Neutrophil (primary cell): ENCODE results near the gene DMBX1.

Experiments used
- H3K27ac ChIP-seq: fragments of 200-600 bp; sonication (generic); 2 replicates; pipeline ENCODE4 v1.5.1; 2016; ENCODE audit warnings: mild to moderate bottlenecking, moderate library complexity
- H3K27me3 ChIP-seq: fragments of 200-600 bp; sonication (generic); 2 replicates; pipeline ENCODE4 v1.6.0; 2016; ENCODE audit warnings: mild to moderate bottlenecking
- H3K36me3 ChIP-seq: fragments of 200-600 bp; sonication (generic); 2 replicates; pipeline ENCODE4 v1.5.1; 2017
- H3K4me1 ChIP-seq, 2 experiments: fragments of 200-600 bp in 1 of 2; sonication (generic) in 1 of 2; 1 replicate in 1 of 2; 2 replicates in 1 of 2; pipeline versions ENCODE4 v1.5.1 to v1.6.1; 2013 to 2016; ENCODE audit warnings: low read depth in 1 of 2, low read length in 1 of 2, mild to moderate bottlenecking in 1 of 2, moderate library complexity in 1 of 2; ENCODE audit not compliant: control insufficient read depth in 1 of 2, insufficient read depth in 1 of 2
- H3K4me3 ChIP-seq, 2 experiments: fragments of 200-600 bp in 1 of 2; sonication (generic) in 1 of 2; 1 replicate in 1 of 2; 2 replicates in 1 of 2; pipeline ENCODE4 v1.5.1; 2013 to 2016; ENCODE audit warnings: low read depth in 1 of 2, low read length in 1 of 2, mild to moderate bottlenecking in 1 of 2, moderate library complexity in 1 of 2
- H3K9me3 ChIP-seq: fragments of 200-600 bp; sonication (generic); 2 replicates; pipeline ENCODE4 v1.5.1; 2016
- CTCF ChIP-seq: fragments of 200-600 bp; sonication (generic); IDR thresholded peaks from 2 replicates; pipeline ENCODE4 v1.5.1; 2016; ENCODE audit warnings: antibody characterized with exemption

DMBX1 gene

GRCh38 chr1:46517010-46517600 is 27.5 kb downstream of the DMBX1 start:
- peaks cover 89% of the 10 kb centered on the region for H3K27me3 ChIP-seq
- no peaks in the 10 kb centered on the region for H3K9me3 ChIP-seq
- H3K4me3 ChIP-seq: no peak overlapping the region
- H3K27ac ChIP-seq: no peak overlapping the region
- no peaks in the 10 kb centered on the region for H3K4me1 ChIP-seq
- no peaks in the 10 kb centered on the region for H3K36me3 ChIP-seq
- TF ChIP-seq CTCF: no peak

GRCh38 chr1:46517932-46518498 is 28.4 kb downstream of the DMBX1 start:
- Histone ChIP-seq H3K4me1 (no peaks in the 10 kb centered on the region), H3K4me3 (no peak overlapping the region), H3K27ac (no peak overlapping the region), H3K27me3 (peaks cover 89% of the 10 kb centered on the region), H3K36me3 (no peaks in the 10 kb centered on the region), H3K9me3 (no peaks in the 10 kb centered on the region)
- no peak for TF ChIP-seq CTCF

GRCh38 chr1:46519209-46519608 is 29.6 kb downstream of the DMBX1 start:
- Histone ChIP-seq H3K27ac (no peak overlapping the region), H3K4me1 (no peaks in the 10 kb centered on the region), H3K27me3 (peaks cover 90% of the 10 kb centered on the region), H3K36me3 (no peaks in the 10 kb centered on the region), H3K4me3 (no peak overlapping the region), H3K9me3 (no peaks in the 10 kb centered on the region)
- no peak for TF ChIP-seq CTCF

GRCh38 chr1:46520063-46520911 is 30.7 kb downstream of the DMBX1 start:
- H3K9me3 ChIP-seq: no peaks in the 10 kb centered on the region
- no peak overlapping the region for H3K27ac ChIP-seq
- no peaks in the 10 kb centered on the region for H3K36me3 ChIP-seq
- H3K4me3 ChIP-seq: no peak overlapping the region
- peaks cover 90% of the 10 kb centered on the region for H3K27me3 ChIP-seq
- TF ChIP-seq CTCF: no peak
- H3K4me1 ChIP-seq: no peaks in the 10 kb centered on the region

GRCh38 chr1:46521414-46521813 is 31.8 kb downstream of the DMBX1 start:
- H3K36me3 ChIP-seq: no peaks in the 10 kb centered on the region
- H3K4me3 ChIP-seq: no peak overlapping the region
- TF ChIP-seq CTCF: no peak
- H3K27me3 ChIP-seq: peaks cover 90% of the 10 kb centered on the region
- H3K4me1 ChIP-seq: no peaks in the 10 kb centered on the region
- H3K27ac ChIP-seq: no peak overlapping the region
- H3K9me3 ChIP-seq: no peaks in the 10 kb centered on the region
